ENCODE data around the gene TGFBR3L. TPM values are rescaled to one million over a fixed set of nuclear protein-coding genes. Genes with fewer than 3 reads are reported as not detected.
A peak's percentile ranks its signal among the peaks of the same experiment; 100 is the strongest.

Gene TGFBR3L
- total RNA-seq, 1 experiment from 2014 or later: 4.1 TPM

DNA sequence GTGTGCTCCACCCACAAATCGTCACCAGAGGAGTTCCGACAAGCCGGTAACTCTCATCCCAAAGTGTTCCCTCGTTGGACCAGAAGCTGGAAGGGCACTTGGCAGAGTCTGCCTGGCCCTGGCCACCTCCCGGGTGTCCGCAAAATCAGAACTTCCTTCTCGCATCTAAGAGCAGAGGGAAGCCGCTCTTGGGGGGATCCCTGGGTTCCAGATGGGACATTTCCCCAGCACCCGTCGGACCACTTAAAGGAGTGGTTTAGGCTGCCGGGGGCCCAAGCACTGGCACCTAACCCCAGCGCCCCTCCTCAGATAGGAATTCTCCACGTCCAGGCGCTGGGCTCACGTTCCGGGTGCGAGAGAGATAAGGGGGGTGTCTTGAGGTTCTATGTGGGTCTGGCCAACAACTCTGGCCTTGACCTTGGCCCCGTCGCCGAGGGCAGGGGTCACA lies 11.8 kb upstream of the TGFBR3L start:
- peaks cover 13% of the 10 kb centered on the region for H3K27me3 Mint-ChIP-seq (ENCODE audit: low read depth)
- H3K4me1 Mint-ChIP-seq: peaks cover 20% of the 10 kb centered on the region
- peak overlapping the region; percentile 97 for H3K27ac Mint-ChIP-seq
- POLR2A ChIA-PET: interaction anchor here (0.5 to 1.8 kb wide), 6 partner anchors 13 to 114 kb away, joined by 3 to 10 read pairs (median 6); partner anchors contain the start of gene LRRC8E
- H3K4me3 Mint-ChIP-seq: peak overlapping the region; percentile 83
- H3K36me3 Mint-ChIP-seq: no peaks in the 10 kb centered on the region
- TF ChIP-seq ZNF317 (CRISPR knock-in tag; IDR thresholded peaks at IDR 0.05; ENCODE audit: borderline replicate concordance, low read depth) (no peak), NFE2L1 (CRISPR knock-in tag; IDR thresholded peaks at IDR 0.05) (no peak), EMX1 (CRISPR knock-in tag; IDR thresholded peaks at IDR 0.05) (no peak), SMAD4 (CRISPR knock-in tag; IDR thresholded peaks at IDR 0.05) (no peak), ATF1 (CRISPR knock-in tag; IDR thresholded peaks at IDR 0.05) (0 out of 2 replicates have a peak, but pooled peaks have one; percentile 28), CREM (CRISPR knock-in tag; IDR thresholded peaks at IDR 0.05) (0 out of 2 replicates have a peak, but pooled peaks have one; percentile 63), ZBTB21 (CRISPR knock-in tag; IDR thresholded peaks at IDR 0.05; ENCODE audit: borderline replicate concordance) (no peak), OVOL2 (CRISPR knock-in tag; IDR thresholded peaks at IDR 0.05; ENCODE audit: borderline replicate concordance) (no peak)
- TF ChIP-seq, protein P1, sequence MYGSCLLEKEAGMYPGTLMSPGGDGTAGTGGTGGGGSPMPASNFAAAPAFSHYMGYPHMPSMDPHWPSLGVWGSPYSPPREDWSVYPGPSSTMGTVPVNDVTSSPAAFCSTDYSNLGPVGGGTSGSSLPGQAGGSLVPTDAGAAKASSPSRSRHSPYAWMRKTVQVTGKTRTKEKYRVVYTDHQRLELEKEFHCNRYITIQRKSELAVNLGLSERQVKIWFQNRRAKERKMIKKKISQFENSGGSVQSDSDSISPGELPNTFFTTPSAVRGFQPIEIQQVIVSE (CRISPR knock-in tag; IDR thresholded peaks at IDR 0.05; ENCODE audit: borderline replicate concordance): no peak
- TF ChIP-seq, protein P2, sequence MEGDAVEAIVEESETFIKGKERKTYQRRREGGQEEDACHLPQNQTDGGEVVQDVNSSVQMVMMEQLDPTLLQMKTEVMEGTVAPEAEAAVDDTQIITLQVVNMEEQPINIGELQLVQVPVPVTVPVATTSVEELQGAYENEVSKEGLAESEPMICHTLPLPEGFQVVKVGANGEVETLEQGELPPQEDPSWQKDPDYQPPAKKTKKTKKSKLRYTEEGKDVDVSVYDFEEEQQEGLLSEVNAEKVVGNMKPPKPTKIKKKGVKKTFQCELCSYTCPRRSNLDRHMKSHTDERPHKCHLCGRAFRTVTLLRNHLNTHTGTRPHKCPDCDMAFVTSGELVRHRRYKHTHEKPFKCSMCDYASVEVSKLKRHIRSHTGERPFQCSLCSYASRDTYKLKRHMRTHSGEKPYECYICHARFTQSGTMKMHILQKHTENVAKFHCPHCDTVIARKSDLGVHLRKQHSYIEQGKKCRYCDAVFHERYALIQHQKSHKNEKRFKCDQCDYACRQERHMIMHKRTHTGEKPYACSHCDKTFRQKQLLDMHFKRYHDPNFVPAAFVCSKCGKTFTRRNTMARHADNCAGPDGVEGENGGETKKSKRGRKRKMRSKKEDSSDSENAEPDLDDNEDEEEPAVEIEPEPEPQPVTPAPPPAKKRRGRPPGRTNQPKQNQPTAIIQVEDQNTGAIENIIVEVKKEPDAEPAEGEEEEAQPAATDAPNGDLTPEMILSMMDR (IDR thresholded peaks at IDR 0.05): no peak
- H3K9me3 Mint-ChIP-seq: no peaks in the 10 kb centered on the region
- CTCF ChIA-PET: interaction anchor here (0.6 to 5.0 kb wide), 23 partner anchors 9 to 1242 kb away, joined by 3 to 70 read pairs (median 6); partner anchors contain the start of genes LRRC8E, SNAPC2, TIMM44 and TRAPPC5
- no peak for ATAC-seq
- DNase-seq (ENCODE audit: low spot score): no peak

- POLR2A ChIA-PET: interaction anchor here (0.5 to 1.8 kb wide), 10 partner anchors 12 to 335 kb away, joined by 3 to 10 read pairs (median 4); partner anchors contain the start of gene LRRC8E
- peak within 1 kb of the TSS; percentile 90 for H3K4me3 Mint-ChIP-seq
- no peaks in the 10 kb centered on the region for H3K9me3 Mint-ChIP-seq
- peaks cover 13% of the 10 kb centered on the region for H3K27me3 Mint-ChIP-seq (ENCODE audit: low read depth)
- H3K4me1 Mint-ChIP-seq: peaks cover 20% of the 10 kb centered on the region
- ATAC-seq (peak; percentile 87), DNase-seq (ENCODE audit: low spot score) (peak; percentile 100)
- H3K27ac Mint-ChIP-seq: peak within 1 kb of the TSS; percentile 97
- no peaks in the 10 kb centered on the region for H3K36me3 Mint-ChIP-seq
- CTCF ChIA-PET: interaction anchor here (0.5 to 5.0 kb wide), 29 partner anchors 8 to 804 kb away, joined by 3 to 70 read pairs (median 5); partner anchors contain the start of genes LRRC8E, SNAPC2, TIMM44 and TRAPPC5
- peak; percentile 29; the same call in 1 of the 2 replicates for TF ChIP-seq SMAD3 (CRISPR knock-in tag; IDR thresholded peaks at IDR 0.05; ENCODE audit: borderline replicate concordance)
- TF ChIP-seq, protein P3, sequence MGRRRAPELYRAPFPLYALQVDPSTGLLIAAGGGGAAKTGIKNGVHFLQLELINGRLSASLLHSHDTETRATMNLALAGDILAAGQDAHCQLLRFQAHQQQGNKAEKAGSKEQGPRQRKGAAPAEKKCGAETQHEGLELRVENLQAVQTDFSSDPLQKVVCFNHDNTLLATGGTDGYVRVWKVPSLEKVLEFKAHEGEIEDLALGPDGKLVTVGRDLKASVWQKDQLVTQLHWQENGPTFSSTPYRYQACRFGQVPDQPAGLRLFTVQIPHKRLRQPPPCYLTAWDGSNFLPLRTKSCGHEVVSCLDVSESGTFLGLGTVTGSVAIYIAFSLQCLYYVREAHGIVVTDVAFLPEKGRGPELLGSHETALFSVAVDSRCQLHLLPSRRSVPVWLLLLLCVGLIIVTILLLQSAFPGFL (CRISPR knock-in tag; IDR thresholded peaks at IDR 0.05; ENCODE audit: borderline replicate concordance): no peak
- 0 out of 2 replicates have a peak, but pooled peaks have one; percentile 18 for TF ChIP-seq E2F4 (CRISPR knock-in tag; IDR thresholded peaks at IDR 0.05; ENCODE audit: borderline replicate concordance, low read depth)
- TF ChIP-seq, protein P4, sequence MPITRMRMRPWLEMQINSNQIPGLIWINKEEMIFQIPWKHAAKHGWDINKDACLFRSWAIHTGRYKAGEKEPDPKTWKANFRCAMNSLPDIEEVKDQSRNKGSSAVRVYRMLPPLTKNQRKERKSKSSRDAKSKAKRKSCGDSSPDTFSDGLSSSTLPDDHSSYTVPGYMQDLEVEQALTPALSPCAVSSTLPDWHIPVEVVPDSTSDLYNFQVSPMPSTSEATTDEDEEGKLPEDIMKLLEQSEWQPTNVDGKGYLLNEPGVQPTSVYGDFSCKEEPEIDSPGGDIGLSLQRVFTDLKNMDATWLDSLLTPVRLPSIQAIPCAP (CRISPR knock-in tag; IDR thresholded peaks at IDR 0.05): peak; percentile 90
- peak; percentile 96 for TF ChIP-seq TEAD1 (CRISPR knock-in tag; IDR thresholded peaks at IDR 0.05)
- TF ChIP-seq ZNF512 (CRISPR knock-in tag; IDR thresholded peaks at IDR 0.05; ENCODE audit: borderline replicate concordance): 0 out of 2 replicates have a peak, but pooled peaks have one; percentile 29
- TF ChIP-seq, protein P5, sequence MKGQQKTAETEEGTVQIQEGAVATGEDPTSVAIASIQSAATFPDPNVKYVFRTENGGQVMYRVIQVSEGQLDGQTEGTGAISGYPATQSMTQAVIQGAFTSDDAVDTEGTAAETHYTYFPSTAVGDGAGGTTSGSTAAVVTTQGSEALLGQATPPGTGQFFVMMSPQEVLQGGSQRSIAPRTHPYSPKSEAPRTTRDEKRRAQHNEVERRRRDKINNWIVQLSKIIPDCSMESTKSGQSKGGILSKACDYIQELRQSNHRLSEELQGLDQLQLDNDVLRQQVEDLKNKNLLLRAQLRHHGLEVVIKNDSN (CRISPR knock-in tag; IDR thresholded peaks at IDR 0.05): peak; percentile 84
- TF ChIP-seq NFYB (CRISPR knock-in tag; conservative IDR thresholded peaks at IDR 0.05; ENCODE audit: low read depth): no peak; the same call in 1 of the 2 replicates
- TF ChIP-seq NR1H2 (CRISPR knock-in tag; IDR thresholded peaks at IDR 0.05): no peak
- TF ChIP-seq, protein P6, sequence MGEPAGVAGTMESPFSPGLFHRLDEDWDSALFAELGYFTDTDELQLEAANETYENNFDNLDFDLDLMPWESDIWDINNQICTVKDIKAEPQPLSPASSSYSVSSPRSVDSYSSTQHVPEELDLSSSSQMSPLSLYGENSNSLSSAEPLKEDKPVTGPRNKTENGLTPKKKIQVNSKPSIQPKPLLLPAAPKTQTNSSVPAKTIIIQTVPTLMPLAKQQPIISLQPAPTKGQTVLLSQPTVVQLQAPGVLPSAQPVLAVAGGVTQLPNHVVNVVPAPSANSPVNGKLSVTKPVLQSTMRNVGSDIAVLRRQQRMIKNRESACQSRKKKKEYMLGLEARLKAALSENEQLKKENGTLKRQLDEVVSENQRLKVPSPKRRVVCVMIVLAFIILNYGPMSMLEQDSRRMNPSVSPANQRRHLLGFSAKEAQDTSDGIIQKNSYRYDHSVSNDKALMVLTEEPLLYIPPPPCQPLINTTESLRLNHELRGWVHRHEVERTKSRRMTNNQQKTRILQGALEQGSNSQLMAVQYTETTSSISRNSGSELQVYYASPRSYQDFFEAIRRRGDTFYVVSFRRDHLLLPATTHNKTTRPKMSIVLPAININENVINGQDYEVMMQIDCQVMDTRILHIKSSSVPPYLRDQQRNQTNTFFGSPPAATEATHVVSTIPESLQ (CRISPR knock-in tag; IDR thresholded peaks at IDR 0.05): no peak
- TF ChIP-seq ATF1 (CRISPR knock-in tag; IDR thresholded peaks at IDR 0.05): peak; percentile 42; the same call in 1 of the 2 replicates
Observed at GRCh38 chr19:7903244-7904073, 11.2 kb upstream of the TGFBR3L start, which contains the start of gene MAP2K7. TSS of gene MAP2K7 (plus strand) at chr19:7903877. CDS start at chr19:7903945, 68 bp downstream.
